Spleen (tissue), 7 donors: Measurements from ENCODE around the gene IL18R1.

ENCODE experiments used
- CTCF ChIP-seq, 11 experiments: fragments of 200-600 bp in 7 of 11; fragments of 450-650 bp in 4 of 11; sonication (generic) in 4 of 11; IDR thresholded peaks in 8 of 11; conservative IDR thresholded peaks in 3 of 11; 1 replicate in 7 of 11; 2 replicates in 4 of 11; pipeline versions ENCODE4 v1.4.0 to v1.8.0; 2016 to 2021; ENCODE audit warnings: antibody characterized with exemption in 11 of 11, inconsistent platforms in 4 of 11, mild to moderate bottlenecking in 1 of 11
- POLR2A ChIP-seq, 3 donors: fragments of 450-650 bp; IDR thresholded peaks; one replicate each; pipeline ENCODE4 v1.5.1; 2017; ENCODE audit warnings: antibody characterized with exemption in 3 of 3, mild to moderate bottlenecking in 1 of 3
- POLR2AphosphoS5 ChIP-seq, 3 donors: sonication (generic); formaldehyde crosslinking; IDR thresholded peaks; one replicate each; pipeline ENCODE4 v1.5.1; 2017; ENCODE audit warnings: antibody characterized with exemption in 3 of 3
- donor health status: DM: no; HTN: no; CAD: no; lungs with moderate emphysema.
- donor health status: DM: no; HTN: no; CAD: no.
- donor health status: DM: no; HTN: no; CAD: no.

DNA sequence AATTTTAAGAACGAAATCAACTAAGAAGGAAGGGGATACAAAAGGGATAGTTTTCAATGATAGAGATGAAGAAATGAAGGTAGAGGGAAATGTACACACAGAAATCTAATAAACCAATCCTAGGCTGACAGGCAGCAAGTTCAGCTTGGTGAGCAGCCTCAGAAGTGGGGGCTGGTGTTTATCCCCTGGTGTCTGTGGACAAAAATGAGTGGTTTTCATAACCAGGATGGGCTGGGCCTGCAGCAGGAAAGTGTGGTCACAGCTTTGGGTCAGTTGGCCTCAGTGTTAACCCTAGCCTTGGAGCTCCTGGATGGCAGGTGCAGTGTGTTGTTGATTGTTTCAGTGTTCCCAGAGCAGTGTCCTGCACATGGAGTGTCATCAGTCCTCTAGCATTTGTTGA, 14.3 kb downstream of the IL18R1 start:
- TF ChIP-seq CTCF (IDR thresholded peaks at IDR 0.05 in 8 of 11, conservative IDR thresholded peaks at IDR 0.05 in 3 of 11) (no peak), POLR2AphosphoS5 (IDR thresholded peaks at IDR 0.05) (no peak), POLR2A (IDR thresholded peaks at IDR 0.05) (no peak)
